PC-3 (cell line): Measurements from ENCODE around the gene KRTAP1-5. TPM values are rescaled to one million over a fixed set of nuclear protein-coding genes. Genes with fewer than 3 reads are reported as not detected.
A peak's percentile ranks its signal among the peaks of the same experiment; 100 is the strongest.

Experiments
- ATAC-seq: fragments of 200-7000 bp; cut with Tn5 transposase; 2 replicates; pipeline ENCODE4 v1.9.1; 2020; ENCODE audit warnings: mild to moderate bottlenecking, moderate library complexity
- BruUV-seq: library from RNA; stranded (reverse); fragments of 400-500 nt; replicated peaks from 2 replicates; lab custom pipeline; 2021; lab: Mats Ljungman, UMichigan
- CTCF ChIA-PET: fragments of 300-600 bp; sonication (Branson Sonifier 250); formaldehyde crosslinking; loops from one replicate; lab custom pipeline; 2022; ENCODE audit warnings: antibody characterized with exemption; lab: Charles Lee
- POLR2A ChIA-PET: fragments of 300-600 bp; sonication (Branson Sonifier 250); formaldehyde crosslinking; loops from one replicate; lab custom pipeline; 2022; ENCODE audit warnings: antibody characterized with exemption; ENCODE audit not compliant: unreplicated experiment; lab: Charles Lee
- DNase-seq: peaks from one replicate; pipeline ENCODE4 v3.0.0-alpha.2; 2015
- H2AFZ ChIP-seq: fragments of 300-600 bp; sonication (generic); 2 replicates; pipeline ENCODE4 v1.6.0; 2016; ENCODE audit warnings: antibody characterized with exemption, low read length
- H3F3A ChIP-seq: fragments of 300-600 bp; sonication (generic); one replicate; pipeline ENCODE4 v1.6.0; 2017; ENCODE audit warnings: antibody characterized with exemption, low read length, control low read depth, mild to moderate bottlenecking; ENCODE audit not compliant: unreplicated experiment
- H3K27ac ChIP-seq: fragments of 300-600 bp; sonication (generic); 2 replicates; pipeline ENCODE4 v1.5.1; 2016; ENCODE audit warnings: mild to moderate bottlenecking, low read length
- H3K27me3 ChIP-seq: fragments of 300-600 bp; sonication (generic); 2 replicates; pipeline ENCODE4 v1.6.1; 2016; ENCODE audit warnings: low read length, mixed read lengths
- H3K36me3 ChIP-seq: fragments of 300-600 bp; sonication (generic); 2 replicates; pipeline ENCODE4 v1.6.1; 2016; ENCODE audit warnings: low read depth, mixed run types, low read length, mixed read lengths
- H3K4me1 ChIP-seq: fragments of 300-600 bp; sonication (generic); 2 replicates; pipeline ENCODE4 v1.5.1; 2016; ENCODE audit warnings: low read length; ENCODE audit not compliant: insufficient read depth
- H3K4me2 ChIP-seq: fragments of 300-600 bp; sonication (generic); 2 replicates; pipeline ENCODE4 v1.6.0; 2016; ENCODE audit warnings: low read length
- H3K4me3 ChIP-seq: fragments of 300-600 bp; sonication (generic); 2 replicates; pipeline ENCODE4 v1.5.1; 2016; ENCODE audit warnings: mild to moderate bottlenecking, low read length, mixed read lengths
- H3K79me2 ChIP-seq: fragments of 300-600 bp; sonication (generic); 2 replicates; pipeline ENCODE4 v1.6.1; 2017; ENCODE audit warnings: low read length, mixed read lengths
- H3K9ac ChIP-seq: fragments of 300-600 bp; sonication (generic); 2 replicates; pipeline ENCODE4 v1.6.0; 2016; ENCODE audit warnings: mild to moderate bottlenecking, low read length
- H3K9me2 ChIP-seq: fragments of 300-600 bp; sonication (generic); replicated peaks from 2 replicates; pipeline ENCODE4 v1.6.1; 2016; ENCODE audit warnings: mixed run types, low read length, mixed read lengths
- H3K9me3 ChIP-seq: fragments of 300-600 bp; sonication (generic); 2 replicates; pipeline ENCODE4 v1.6.1; 2016; ENCODE audit warnings: low read length, mixed read lengths
- H4K20me1 ChIP-seq: fragments of 300-600 bp; sonication (generic); 2 replicates; pipeline ENCODE4 v1.6.1; 2016; ENCODE audit warnings: low read length, mixed read lengths
- EZH2 ChIP-seq: fragments of 300-600 bp; sonication (generic); IDR thresholded peaks from one replicate; pipeline ENCODE4 v1.6.1; 2017; ENCODE audit warnings: antibody characterized with exemption, mild to moderate bottlenecking, low read length; ENCODE audit not compliant: unreplicated experiment
- EZH2phosphoT487 ChIP-seq: fragments of 300-600 bp; sonication (generic); IDR thresholded peaks from 2 replicates; pipeline ENCODE4 v1.6.1; 2018; ENCODE audit warnings: mild to moderate bottlenecking, antibody characterized with exemption, low read length, borderline replicate concordance
- intact Hi-C: fragments of 100-400 bp; cut with micrococcal nuclease; formaldehyde crosslinking; loops from 2 replicates; pipeline ENCODE4 v1.9.0; 2023
- total RNA-seq: library from RNA; depleted of rRNA; stranded (reverse); fragments of >200 nt; gene quantifications from 2 replicates; pipeline ENCODE4 v1.2.3, GENCODE V29; 2014
- TF ChIP-seq, protein P1 (sequence below): fragments of 300-600 bp; sonication (generic); conservative IDR thresholded peaks from 2 replicates; pipeline ENCODE4 v1.5.1; 2017; ENCODE audit warnings: antibody characterized with exemption, low read depth, mild to moderate bottlenecking, low read length

Gene KRTAP1-5
- total RNA-seq, 1 experiment from 2014 or later = 0.51 TPM

GRCh38 chr17:41015454-41015853 is 11.6 kb downstream of the KRTAP1-5 start:
- DNase-seq = no peak
- no peaks in the 10 kb centered on the region for H3K9me3 ChIP-seq
- H3K4me1 ChIP-seq = peaks cover 27% of the 10 kb centered on the region
- ChIA-PET POLR2A (no interaction called here), CTCF (no interaction called here)
- H3K27me3 ChIP-seq = no peaks in the 10 kb centered on the region
- no peak for ATAC-seq
- H4K20me1 ChIP-seq = no peaks in the 10 kb centered on the region
- no peaks in the 10 kb centered on the region for H3K79me2 ChIP-seq
- no peaks in the 10 kb centered on the region for H3K9me2 ChIP-seq
- H3K27ac ChIP-seq = no peak overlapping the region
- H3K4me3 ChIP-seq = no peak overlapping the region
- no peaks in the 10 kb centered on the region for H3K36me3 ChIP-seq
- TF ChIP-seq EZH2phosphoT487 (no peak), EZH2 (no peak)
- TF ChIP-seq, protein P1, sequence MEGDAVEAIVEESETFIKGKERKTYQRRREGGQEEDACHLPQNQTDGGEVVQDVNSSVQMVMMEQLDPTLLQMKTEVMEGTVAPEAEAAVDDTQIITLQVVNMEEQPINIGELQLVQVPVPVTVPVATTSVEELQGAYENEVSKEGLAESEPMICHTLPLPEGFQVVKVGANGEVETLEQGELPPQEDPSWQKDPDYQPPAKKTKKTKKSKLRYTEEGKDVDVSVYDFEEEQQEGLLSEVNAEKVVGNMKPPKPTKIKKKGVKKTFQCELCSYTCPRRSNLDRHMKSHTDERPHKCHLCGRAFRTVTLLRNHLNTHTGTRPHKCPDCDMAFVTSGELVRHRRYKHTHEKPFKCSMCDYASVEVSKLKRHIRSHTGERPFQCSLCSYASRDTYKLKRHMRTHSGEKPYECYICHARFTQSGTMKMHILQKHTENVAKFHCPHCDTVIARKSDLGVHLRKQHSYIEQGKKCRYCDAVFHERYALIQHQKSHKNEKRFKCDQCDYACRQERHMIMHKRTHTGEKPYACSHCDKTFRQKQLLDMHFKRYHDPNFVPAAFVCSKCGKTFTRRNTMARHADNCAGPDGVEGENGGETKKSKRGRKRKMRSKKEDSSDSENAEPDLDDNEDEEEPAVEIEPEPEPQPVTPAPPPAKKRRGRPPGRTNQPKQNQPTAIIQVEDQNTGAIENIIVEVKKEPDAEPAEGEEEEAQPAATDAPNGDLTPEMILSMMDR = no peak
- H3K9ac ChIP-seq = no peak overlapping the region
- BruUV-seq = no TSS peak
- no peaks in the 10 kb centered on the region for H3F3A ChIP-seq
- H2AFZ ChIP-seq = no peak overlapping the region
- intact Hi-C loops = no loop called here
- H3K4me2 ChIP-seq = no peak overlapping the region

DNA sequence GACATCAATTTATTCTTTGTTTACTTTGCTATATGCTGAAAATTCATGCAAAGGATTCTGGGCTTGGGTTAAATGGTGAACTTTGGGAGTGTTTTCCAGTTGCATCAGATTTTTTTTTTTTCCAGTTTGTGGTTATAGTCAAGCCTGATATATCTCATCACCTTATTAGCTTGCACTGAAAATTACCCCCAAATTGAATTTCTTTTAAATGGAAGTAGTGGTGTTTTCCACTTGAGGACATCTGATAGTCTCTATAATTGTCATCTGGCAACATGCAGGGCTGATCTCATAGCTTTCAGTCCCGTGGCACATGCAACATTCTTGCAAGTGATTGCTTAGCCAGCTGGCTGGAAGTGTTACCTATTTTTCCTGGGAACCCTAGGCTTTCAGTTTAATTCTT is 13.4 kb downstream of the KRTAP1-5 start:
- peak overlapping the region; percentile 79 for H3K27ac ChIP-seq
- H3K4me1 ChIP-seq = peaks cover 42% of the 10 kb centered on the region
- H4K20me1 ChIP-seq = no peaks in the 10 kb centered on the region
- intact Hi-C loops = no loop called here
- ChIA-PET CTCF (interaction anchor here (1.3 kb wide), 1 partner anchor 309 kb away, joined by 4 read pairs; no protein-coding TSS in a partner anchor), POLR2A (no interaction called here)
- no peak for DNase-seq
- BruUV-seq = no TSS peak
- H2AFZ ChIP-seq = no peak overlapping the region
- H3K9me3 ChIP-seq = no peaks in the 10 kb centered on the region
- peaks cover 5% of the 10 kb centered on the region for H3F3A ChIP-seq
- H3K79me2 ChIP-seq = no peaks in the 10 kb centered on the region
- H3K4me2 ChIP-seq = peak overlapping the region; percentile 6
- H3K36me3 ChIP-seq = no peaks in the 10 kb centered on the region
- H3K9ac ChIP-seq = no peak overlapping the region
- TF ChIP-seq EZH2phosphoT487 (no peak), EZH2 (no peak)
- TF ChIP-seq, protein P1 = no peak
- no peak overlapping the region for H3K4me3 ChIP-seq
- no peaks in the 10 kb centered on the region for H3K27me3 ChIP-seq
- ATAC-seq = no peak
- H3K9me2 ChIP-seq = no peaks in the 10 kb centered on the region

DNA sequence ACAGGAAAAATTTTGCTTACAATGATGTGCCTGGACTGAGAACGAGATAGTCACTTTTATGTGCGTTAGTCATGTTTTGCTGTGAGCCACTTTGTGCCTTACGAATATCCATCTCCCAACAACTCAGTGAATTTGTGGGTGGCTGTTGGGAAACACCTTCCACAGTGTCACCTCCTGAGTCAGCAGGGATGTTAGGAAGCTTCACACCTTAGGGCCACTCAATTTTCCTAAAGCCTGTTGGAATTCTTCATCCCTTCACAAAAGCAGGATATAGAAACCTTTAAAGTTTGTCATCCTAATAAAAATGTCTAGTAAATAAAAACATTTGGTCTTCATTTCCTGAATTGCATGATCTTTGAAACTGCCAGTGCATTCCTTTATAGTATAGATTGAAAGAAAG is 13.8 kb downstream of the KRTAP1-5 start:
- Histone ChIP-seq H3K79me2 (no peaks in the 10 kb centered on the region), H4K20me1 (no peaks in the 10 kb centered on the region), H3K9me2 (no peaks in the 10 kb centered on the region), H3K4me3 (no peak overlapping the region), H2AFZ (no peak overlapping the region), H3K4me2 (peak overlapping the region; percentile 6), H3F3A (peaks cover 5% of the 10 kb centered on the region), H3K27me3 (no peaks in the 10 kb centered on the region), H3K4me1 (peaks cover 46% of the 10 kb centered on the region), H3K9me3 (no peaks in the 10 kb centered on the region), H3K27ac (peak overlapping the region; percentile 79), H3K9ac (no peak overlapping the region), H3K36me3 (no peaks in the 10 kb centered on the region)
- ATAC-seq (peak; percentile 86), DNase-seq (peak; percentile 86)
- ChIA-PET POLR2A (no interaction called here), CTCF (interaction anchor here (1.3 kb wide), 1 partner anchor 309 kb away, joined by 4 read pairs; no protein-coding TSS in a partner anchor)
- intact Hi-C loops = no loop called here
- TF ChIP-seq, protein P1 = no peak
- TF ChIP-seq EZH2 = no peak
- BruUV-seq = no TSS peak
